Spleen (tissue), 11 donors: ENCODE measurements around the gene CETN3. TPM values are rescaled to one million over a fixed set of nuclear protein-coding genes. Genes with fewer than 3 reads are reported as not detected.

ENCODE experiments used
- DNase-seq: peaks from one replicate; pipeline ENCODE4 v3.0.0-alpha.2; 2020
- H3K27ac ChIP-seq, 8 donors: fragments of 200-600 bp; sonication (generic) in 7 of 8; 1 replicate in 4 of 8; 2 replicates in 4 of 8; pipeline versions ENCODE4 v1.5.0 to v1.8.0; 2016 to 2021; ENCODE audit warnings: inconsistent platforms in 4 of 8, mild to moderate bottlenecking in 4 of 8, moderate library complexity in 1 of 8
- H3K27me3 ChIP-seq, 7 donors: fragments of 200-600 bp; sonication (generic) in 6 of 7; replicated peaks in 1 of 7; 1 replicate in 4 of 7; 2 replicates in 3 of 7; pipeline versions ENCODE4 v1.5.0 to v1.8.0; 2016 to 2021; ENCODE audit warnings: inconsistent platforms in 3 of 7, mild to moderate bottlenecking in 1 of 7
- H3K36me3 ChIP-seq, 6 donors: fragments of 200-600 bp; sonication (generic) in 5 of 6; 1 replicate in 4 of 6; 2 replicates in 2 of 6; pipeline versions ENCODE4 v1.5.0 to v1.8.0; 2016 to 2021; ENCODE audit warnings: inconsistent platforms in 2 of 6
- H3K4me1 ChIP-seq, 6 donors: fragments of 200-600 bp; sonication (generic) in 5 of 6; 1 replicate in 3 of 6; 2 replicates in 3 of 6; pipeline versions ENCODE4 v1.5.0 to v1.8.0; 2016 to 2021; ENCODE audit warnings: inconsistent platforms in 3 of 6
- H3K4me3 ChIP-seq, 8 donors: fragments of 200-600 bp; sonication (generic) in 7 of 8; 1 replicate in 4 of 8; 2 replicates in 4 of 8; pipeline versions ENCODE4 v1.5.0 to v1.8.0; 2016 to 2021; ENCODE audit warnings: inconsistent platforms in 4 of 8, mild to moderate bottlenecking in 4 of 8, moderate library complexity in 2 of 8
- H3K9me3 ChIP-seq, 8 donors: fragments of 200-600 bp; sonication (generic) in 7 of 8; 1 replicate in 4 of 8; 2 replicates in 4 of 8; pipeline versions ENCODE4 v1.5.0 to v1.8.0; 2016 to 2021; ENCODE audit warnings: inconsistent platforms in 4 of 8
- POLR2A ChIP-seq, 3 donors: fragments of 450-650 bp; IDR thresholded peaks; one replicate each; pipeline ENCODE4 v1.5.1; 2017; ENCODE audit warnings: antibody characterized with exemption in 3 of 3, mild to moderate bottlenecking in 1 of 3
- POLR2AphosphoS5 ChIP-seq, 3 donors: sonication (generic); formaldehyde crosslinking; IDR thresholded peaks; one replicate each; pipeline ENCODE4 v1.5.1; 2017; ENCODE audit warnings: antibody characterized with exemption in 3 of 3
- WGBS, 5 donors: extraction: QIAGEN DNeasy Blood & Tissue Kit in 3 of 5; methylation state at CpG; one replicate each; pipeline versions ENCODE4 v1.1.5 to v1.1.7; 2013 to 2018; 5-methylcytosine and 5-hydroxymethylcytosine counted together
- intact Hi-C: fragments of 100-400 bp; cut with DNase I; formaldehyde crosslinking; loops from one replicate; pipeline ENCODE4 v1.15.0; 2023; ENCODE audit warnings: low total_unique reads
- polyA plus RNA-seq, 3 donors: library from polyadenylated mRNA; stranded (reverse); fragments of 200-250 nt; gene quantifications; one replicate each; pipeline ENCODE4 v1.2.1, GENCODE V29; 2013
- total RNA-seq, 7 donors: library from RNA; depleted of rRNA in 3 of 7; stranded (reverse); fragments of >200 nt in 3 of 7; fragmentation: NEBNext Ultra II Directional in 4 of 7; extraction: Animal tissue kit (Norgen Biotek cat#: 25700) in 4 of 7; gene quantifications; one replicate each; pipeline versions ENCODE4 v1.1.0 to v1.2.1, GENCODE V29; 2016 to 2021
- TF ChIP-seq, protein P1 (sequence below), 11 experiments: fragments of 200-600 bp in 7 of 11; fragments of 450-650 bp in 4 of 11; sonication (generic) in 4 of 11; IDR thresholded peaks in 8 of 11; conservative IDR thresholded peaks in 3 of 11; 1 replicate in 7 of 11; 2 replicates in 4 of 11; pipeline versions ENCODE4 v1.4.0 to v1.8.0; 2016 to 2021; ENCODE audit warnings: antibody characterized with exemption in 11 of 11, inconsistent platforms in 4 of 11, mild to moderate bottlenecking in 1 of 11
- donor health status: healthy with polysubstance abuse.
- donor health status: DM: no; HTN: no; CAD: no; lungs with moderate emphysema.
- donor health status: DM: no; HTN: no; CAD: no.
- donor health status: Bipolar disorder and iron deficiency.
- donor health status: healthy.
- donor health status: DM: no; HTN: no; CAD: no.
- donor health status: DM: yes; HTN: yes; CAD: no.

Gene CETN3
- total and polyA plus RNA-seq, 10 donors = 7.8 to 28.2 (median 16.8) TPM

DNA sequence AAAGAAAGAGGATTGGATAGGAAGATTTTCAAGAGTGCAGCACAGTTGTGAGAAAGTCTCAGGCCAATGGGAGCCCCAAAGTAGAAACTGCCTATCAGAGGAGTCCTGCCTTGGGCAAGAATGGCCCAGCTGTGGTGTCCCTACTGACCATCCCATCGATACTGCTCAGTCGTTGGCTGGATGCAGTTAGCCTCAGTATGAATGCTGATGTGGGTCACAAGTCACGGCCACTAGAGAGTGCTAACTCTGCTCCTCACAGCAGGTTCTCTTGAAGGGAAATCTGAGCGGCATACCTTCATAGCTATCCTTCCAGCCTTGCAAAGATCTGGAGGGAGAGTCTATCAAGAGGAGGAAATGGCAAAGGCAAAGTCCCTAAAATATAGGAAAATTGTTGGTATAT lies 11.6 kb upstream of the CETN3 start:
- no peak for DNase-seq
- Histone ChIP-seq H3K9me3 (no peaks in the 10 kb centered on the region), H3K36me3 (no peaks in the 10 kb centered on the region), H3K27ac (no peak overlapping the region), H3K27me3 (peaks cover 0 to 10% (median 0%) of the 10 kb centered on the region in 7 donors), H3K4me1 (no peaks in the 10 kb centered on the region), H3K4me3 (no peak overlapping the region)
- intact Hi-C loops = no loop called here
- no peak for TF ChIP-seq POLR2A (IDR thresholded peaks at IDR 0.05)
- TF ChIP-seq, protein P1, sequence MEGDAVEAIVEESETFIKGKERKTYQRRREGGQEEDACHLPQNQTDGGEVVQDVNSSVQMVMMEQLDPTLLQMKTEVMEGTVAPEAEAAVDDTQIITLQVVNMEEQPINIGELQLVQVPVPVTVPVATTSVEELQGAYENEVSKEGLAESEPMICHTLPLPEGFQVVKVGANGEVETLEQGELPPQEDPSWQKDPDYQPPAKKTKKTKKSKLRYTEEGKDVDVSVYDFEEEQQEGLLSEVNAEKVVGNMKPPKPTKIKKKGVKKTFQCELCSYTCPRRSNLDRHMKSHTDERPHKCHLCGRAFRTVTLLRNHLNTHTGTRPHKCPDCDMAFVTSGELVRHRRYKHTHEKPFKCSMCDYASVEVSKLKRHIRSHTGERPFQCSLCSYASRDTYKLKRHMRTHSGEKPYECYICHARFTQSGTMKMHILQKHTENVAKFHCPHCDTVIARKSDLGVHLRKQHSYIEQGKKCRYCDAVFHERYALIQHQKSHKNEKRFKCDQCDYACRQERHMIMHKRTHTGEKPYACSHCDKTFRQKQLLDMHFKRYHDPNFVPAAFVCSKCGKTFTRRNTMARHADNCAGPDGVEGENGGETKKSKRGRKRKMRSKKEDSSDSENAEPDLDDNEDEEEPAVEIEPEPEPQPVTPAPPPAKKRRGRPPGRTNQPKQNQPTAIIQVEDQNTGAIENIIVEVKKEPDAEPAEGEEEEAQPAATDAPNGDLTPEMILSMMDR (IDR thresholded peaks at IDR 0.05 in 8 of 11, conservative IDR thresholded peaks at IDR 0.05 in 3 of 11) = no peak
- 41 to 69% (median 50%) methylated on average over 4 of the region's 4 CpGs for WGBS, 5 donors

DNA sequence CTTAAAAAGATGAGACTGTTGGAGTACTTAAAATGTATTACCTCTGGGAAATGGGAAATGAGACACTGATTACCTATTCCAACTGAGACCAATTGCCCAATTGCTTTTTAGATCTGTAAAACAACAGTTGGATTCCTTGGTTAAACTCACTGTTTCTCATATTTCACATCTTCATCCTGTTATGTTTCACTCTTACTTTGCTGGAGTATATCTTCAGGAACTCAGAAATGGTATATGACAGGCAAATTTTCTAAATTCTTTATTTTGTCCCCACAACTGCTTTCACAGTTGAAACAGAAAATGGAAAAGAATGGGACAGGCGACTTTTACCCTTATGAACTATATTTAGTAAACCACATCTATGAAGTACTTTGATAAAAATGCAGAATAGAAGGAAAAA lies 8.7 kb upstream of the CETN3 start:
- Histone ChIP-seq H3K27me3 (peaks cover 0 to 10% (median 0%) of the 10 kb centered on the region in 7 donors), H3K4me1 (no peaks in the 10 kb centered on the region), H3K4me3 (no peak overlapping the region), H3K9me3 (no peaks in the 10 kb centered on the region), H3K27ac (no peak overlapping the region), H3K36me3 (no peaks in the 10 kb centered on the region)
- WGBS, 5 donors = 65 to 79% (median 75%) methylated on average over 1 of the region's 1 CpG
- TF ChIP-seq POLR2A (IDR thresholded peaks at IDR 0.05) (no peak), POLR2AphosphoS5 (IDR thresholded peaks at IDR 0.05) (no peak)
- TF ChIP-seq, protein P1 (IDR thresholded peaks at IDR 0.05 in 8 of 11, conservative IDR thresholded peaks at IDR 0.05 in 3 of 11) = no peak
- intact Hi-C loops = loop anchor here (10.0 kb wide), 1 partner anchor 107 kb away; the partner anchor contains the start of gene LYSMD3
- DNase-seq = no peak

DNA sequence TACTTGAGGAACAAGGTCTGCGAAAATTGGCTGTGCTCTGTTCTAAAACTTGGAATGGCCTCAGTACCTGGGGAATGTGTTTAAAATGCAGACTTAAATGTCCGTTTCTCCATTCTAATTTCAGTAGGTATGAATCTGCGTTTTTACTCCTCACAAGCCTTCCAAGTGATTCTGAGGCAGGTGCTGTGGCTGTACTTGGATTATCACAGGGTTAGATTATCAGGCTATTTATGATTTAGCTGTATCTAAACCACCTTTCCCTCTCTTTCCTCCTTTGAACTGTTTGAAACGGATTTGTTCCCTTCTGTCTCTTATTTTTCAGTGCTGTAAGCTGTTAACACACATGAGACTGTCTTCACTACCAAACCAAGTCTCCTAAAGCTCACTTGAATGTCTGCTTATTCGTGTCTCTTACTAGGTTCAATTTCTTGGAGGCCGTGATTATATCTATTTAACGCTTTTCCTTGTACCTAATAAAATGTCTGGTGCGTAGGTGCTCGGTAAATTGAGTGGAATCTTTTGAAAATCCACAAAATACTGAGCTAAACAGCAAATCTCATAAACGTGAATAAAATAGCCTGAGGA lies 714 bp upstream of the CETN3 start:
- TF ChIP-seq POLR2AphosphoS5 (IDR thresholded peaks at IDR 0.05) (no peak), POLR2A (IDR thresholded peaks at IDR 0.05) (no peak)
- TF ChIP-seq, protein P1 (IDR thresholded peaks at IDR 0.05 in 8 of 11, conservative IDR thresholded peaks at IDR 0.05 in 3 of 11) = no peak
- WGBS, 5 donors = 1 to 2% (median 1%) methylated on average over 10 of the region's 10 CpGs
- peaks cover 0 to 13% (median 1%) of the 10 kb centered on the region in 6 donors for H3K36me3 ChIP-seq
- DNase-seq = no peak
- peak overlapping the region; percentile 51 to 92 (median 80) for H3K4me3 ChIP-seq
- H3K9me3 ChIP-seq = no peaks in the 10 kb centered on the region
- no peaks in the 10 kb centered on the region for H3K27me3 ChIP-seq
- H3K27ac ChIP-seq = peak overlapping the region; percentile 67 to 98 (median 96)
- H3K4me1 ChIP-seq = peaks cover 5 to 52% (median 23%) of the 10 kb centered on the region in 6 donors
- intact Hi-C loops = loop anchor here (10.0 kb wide), 1 partner anchor 115 kb away; the partner anchor contains the start of gene LYSMD3

DNA sequence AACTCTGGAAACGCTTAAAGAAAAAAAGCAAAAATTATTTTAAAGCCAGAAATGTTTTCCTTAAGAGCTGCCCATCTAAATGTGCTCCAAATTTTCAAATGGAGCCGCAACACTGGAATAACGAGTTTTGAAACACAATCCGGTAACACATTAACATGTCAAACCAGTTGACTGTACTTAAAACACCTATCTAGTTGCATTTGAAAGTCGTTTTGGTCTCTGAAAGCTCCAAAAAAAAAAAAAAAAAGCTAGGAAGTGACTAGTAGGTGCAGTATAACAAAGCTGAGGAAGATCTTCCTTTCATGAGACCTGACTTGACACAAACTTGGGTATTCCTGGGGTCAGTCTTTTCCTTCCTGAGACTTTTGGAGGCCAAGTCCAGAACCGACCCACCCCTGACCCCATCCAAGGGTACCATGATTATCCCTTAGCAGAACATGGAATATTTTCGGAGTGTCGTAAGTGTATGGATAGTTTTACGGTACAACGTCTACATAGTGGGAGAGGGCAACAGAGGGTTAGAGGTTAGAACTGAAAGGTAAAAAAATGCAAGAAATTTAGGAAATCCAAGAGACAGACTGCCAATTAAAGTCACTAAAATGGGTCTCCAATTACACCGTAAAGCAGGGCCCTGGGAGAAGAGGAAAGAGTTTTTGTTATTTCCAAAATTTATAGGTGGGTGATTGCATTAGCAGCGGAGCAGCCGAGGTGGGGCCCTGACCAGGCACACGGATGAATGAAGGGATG lies 812 bp downstream of the CETN3 start:
- TF ChIP-seq POLR2A (IDR thresholded peaks at IDR 0.05) = peak in 1 of 3 donors; percentile 35
- no peak for TF ChIP-seq POLR2AphosphoS5 (IDR thresholded peaks at IDR 0.05)
- TF ChIP-seq, protein P1 (IDR thresholded peaks at IDR 0.05 in 8 of 11, conservative IDR thresholded peaks at IDR 0.05 in 3 of 11) = no peak
- intact Hi-C loops = no loop called here
- Histone ChIP-seq H3K9me3 (no peaks in the 10 kb centered on the region), H3K4me1 (peaks cover 5 to 52% (median 23%) of the 10 kb centered on the region in 6 donors), H3K36me3 (peaks cover 0 to 28% (median 9%) of the 10 kb centered on the region in 6 donors), H3K4me3 (peak overlapping the region; percentile 71 to 92 (median 80)), H3K27ac (peak overlapping the region; percentile 84 to 98 (median 96)), H3K27me3 (no peaks in the 10 kb centered on the region)
- 20 to 28% (median 24%) methylated on average over 14 of the region's 14 CpGs for WGBS, 5 donors
- no peak for DNase-seq
